HG03439 (cell line): ENCODE measurements around the gene TOB1.

Source experiments
- ATAC-seq: cut with Tn5 transposase; IDR thresholded peaks from one replicate; pipeline ENCODE4 v1.9.1; 2021; ENCODE audit warnings: mild to moderate bottlenecking, moderate library complexity; ENCODE audit not compliant: unreplicated experiment

Gene TOB1

GRCh38 chr17:50848039-50848438 lies 18.1 kb downstream of the TOB1 start:
- ATAC-seq, result no peak

DNA sequence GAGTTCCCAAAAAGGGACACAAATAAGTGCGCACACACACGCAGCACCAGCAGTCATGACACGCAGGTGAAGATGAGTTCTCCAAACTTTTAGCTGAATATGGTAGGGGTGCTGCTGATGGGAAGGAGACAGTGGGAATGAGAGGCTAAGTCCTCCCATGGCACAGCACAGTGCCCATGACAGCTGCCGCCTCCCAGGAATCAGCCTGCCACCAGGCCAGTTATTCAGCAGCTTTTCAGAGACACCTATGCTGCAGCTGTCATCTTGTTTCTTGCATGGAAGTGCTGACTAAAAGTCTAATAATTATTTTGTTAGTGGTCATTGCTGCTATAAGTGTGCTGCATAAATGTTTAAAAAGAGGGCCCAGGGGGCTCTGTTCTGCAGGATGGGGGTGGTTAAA lies 18.6 kb downstream of the TOB1 start:
- ATAC-seq, result no peak

DNA sequence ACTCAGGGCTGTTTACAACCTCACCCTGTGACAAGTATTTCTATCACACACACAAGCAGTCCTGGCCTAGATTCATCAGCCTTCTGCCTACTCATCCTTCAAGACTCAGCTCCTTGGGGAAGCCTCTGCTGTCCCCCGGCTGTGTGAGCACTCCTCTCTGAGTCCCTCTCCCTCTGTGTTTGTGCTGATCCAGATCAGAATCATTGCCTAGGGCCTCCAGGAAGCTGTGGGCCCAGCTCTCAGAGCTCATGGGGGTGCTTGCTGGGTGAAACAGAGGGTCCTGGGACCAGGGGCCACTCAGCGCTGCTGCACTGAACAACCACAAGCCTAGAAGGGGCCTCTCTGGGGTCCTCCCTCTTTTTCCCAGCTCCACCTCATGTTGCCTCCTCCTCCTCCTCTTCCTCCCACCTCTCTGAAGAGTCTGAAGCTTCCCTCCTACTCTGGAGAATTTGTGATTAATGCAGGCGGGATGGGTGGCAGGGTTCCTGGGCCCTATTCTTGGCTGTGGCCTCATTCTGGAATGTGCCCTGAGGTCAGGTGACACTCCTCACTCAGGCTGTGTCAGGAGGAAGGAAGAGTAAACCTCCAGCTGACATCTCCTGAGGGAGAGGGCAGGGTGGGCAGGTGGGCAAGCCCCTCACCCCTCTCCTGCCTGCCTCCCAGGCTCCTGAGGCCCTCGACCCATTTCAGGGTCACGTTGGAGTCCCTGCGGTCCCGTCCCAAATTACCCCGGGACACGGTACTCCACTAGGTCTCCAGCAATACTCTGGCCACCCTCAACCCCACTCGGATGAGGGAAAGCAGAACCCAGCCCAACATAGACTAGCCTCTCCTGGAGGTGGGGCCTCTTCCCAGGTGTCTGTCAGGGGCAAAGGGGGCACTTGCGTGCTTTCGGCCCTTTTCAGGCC lies 20.7 kb downstream of the TOB1 start:
- ATAC-seq, result no peak

DNA sequence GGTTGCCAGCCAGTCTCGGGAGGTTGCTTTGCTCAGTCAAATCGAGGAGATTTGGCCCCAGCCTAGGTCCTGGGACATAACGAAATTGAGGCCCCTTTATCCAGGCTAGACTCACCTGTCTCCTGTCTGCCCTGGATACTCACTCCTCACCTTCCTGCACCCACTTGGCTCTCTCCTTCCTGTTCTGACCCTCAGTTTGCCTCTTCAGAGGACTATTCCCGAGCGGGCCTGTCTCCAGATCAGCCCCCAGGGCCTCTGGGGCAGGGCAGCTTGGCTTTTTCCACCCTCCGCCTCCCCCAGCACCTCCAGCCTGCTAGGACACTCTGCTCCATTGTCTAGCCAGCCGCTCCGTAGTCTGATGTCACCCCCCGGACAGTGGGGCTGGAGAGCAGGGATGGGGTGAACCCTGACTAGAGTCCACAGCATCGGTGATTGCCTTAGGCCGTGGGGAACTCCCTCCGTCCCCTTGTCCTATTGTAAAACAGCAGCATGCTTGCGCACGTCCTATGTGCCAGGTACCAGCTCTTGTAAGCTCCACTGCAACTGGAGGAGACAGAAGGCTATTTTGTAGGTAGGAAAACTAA lies 21.9 kb downstream of the TOB1 start:
- ATAC-seq, result no peak

- ATAC-seq, result no peak
Observed at GRCh38 chr17:50843150-50843905, 22.8 kb downstream of the TOB1 start.

- ATAC-seq, result no peak
Observed at GRCh38 chr17:50842506-50843149, 23.5 kb downstream of the TOB1 start.

DNA sequence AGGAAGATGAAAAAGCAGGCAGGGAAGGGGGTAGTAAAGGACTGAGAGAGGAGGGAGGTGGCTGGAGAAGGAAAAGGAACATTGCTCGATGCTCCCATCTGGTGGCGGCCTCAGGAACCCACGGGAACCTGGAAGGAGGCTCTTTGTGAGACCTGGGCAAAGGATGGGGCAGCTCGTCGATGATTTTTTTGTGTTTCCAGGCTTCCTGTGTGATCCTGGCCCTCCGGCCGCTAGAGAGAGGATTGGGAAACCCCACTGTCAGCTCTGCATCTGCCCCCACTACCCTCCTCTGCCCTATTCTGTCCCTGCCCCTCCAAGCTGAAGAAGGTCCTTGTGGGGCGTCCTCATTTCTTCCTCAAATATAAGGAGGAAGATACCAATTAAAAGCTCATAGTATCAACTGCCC lies 24.2 kb downstream of the TOB1 start:
- ATAC-seq, result no peak

- ATAC-seq, result no peak
Observed at GRCh38 chr17:50841277-50841948, 24.7 kb downstream of the TOB1 start.

DNA sequence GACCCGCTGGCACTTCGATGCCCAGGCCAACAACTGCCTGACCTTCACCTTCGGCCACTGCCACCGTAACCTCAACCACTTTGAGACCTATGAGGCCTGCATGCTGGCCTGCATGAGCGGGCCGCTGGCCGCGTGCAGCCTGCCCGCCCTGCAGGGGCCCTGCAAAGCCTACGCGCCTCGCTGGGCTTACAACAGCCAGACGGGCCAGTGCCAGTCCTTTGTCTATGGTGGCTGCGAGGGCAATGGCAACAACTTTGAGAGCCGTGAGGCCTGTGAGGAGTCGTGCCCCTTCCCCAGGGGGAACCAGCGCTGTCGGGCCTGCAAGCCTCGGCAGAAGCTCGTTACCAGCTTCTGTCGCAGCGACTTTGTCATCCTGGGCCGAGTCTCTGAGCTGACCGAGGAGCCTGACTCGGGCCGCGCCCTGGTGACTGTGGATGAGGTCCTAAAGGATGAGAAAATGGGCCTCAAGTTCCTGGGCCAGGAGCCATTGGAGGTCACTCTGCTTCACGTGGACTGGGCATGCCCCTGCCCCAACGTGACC lies 25.8 kb downstream of the TOB1 start:
- no peak for ATAC-seq

DNA sequence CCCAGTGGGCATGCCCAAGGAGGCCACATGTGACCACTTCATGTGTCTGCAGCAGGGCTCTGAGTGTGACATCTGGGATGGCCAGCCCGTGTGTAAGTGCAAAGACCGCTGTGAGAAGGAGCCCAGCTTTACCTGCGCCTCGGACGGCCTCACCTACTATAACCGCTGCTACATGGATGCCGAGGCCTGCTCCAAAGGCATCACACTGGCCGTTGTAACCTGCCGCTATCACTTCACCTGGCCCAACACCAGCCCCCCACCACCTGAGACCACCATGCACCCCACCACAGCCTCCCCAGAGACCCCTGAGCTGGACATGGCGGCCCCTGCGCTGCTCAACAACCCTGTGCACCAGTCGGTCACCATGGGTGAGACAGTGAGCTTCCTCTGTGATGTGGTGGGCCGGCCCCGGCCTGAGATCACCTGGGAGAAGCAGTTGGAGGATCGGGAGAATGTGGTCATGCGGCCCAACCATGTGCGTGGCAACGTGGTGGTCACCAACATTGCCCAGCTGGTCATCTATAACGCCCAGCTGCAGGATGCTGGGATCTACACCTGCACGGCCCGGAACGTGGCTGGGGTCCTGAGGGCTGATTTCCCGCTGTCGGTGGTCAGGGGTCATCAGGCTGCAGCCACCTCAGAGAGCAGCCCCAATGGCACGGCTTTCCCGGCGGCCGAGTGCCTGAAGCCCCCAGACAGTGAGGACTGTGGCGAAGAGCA lies 26.4 kb downstream of the TOB1 start:
- no peak for ATAC-seq

GRCh38 chr17:50837980-50838954 lies 27.9 kb downstream of the TOB1 start:
- no peak for ATAC-seq

- no peak for ATAC-seq
Observed at GRCh38 chr17:50837286-50837979, 28.7 kb downstream of the TOB1 start.

DNA sequence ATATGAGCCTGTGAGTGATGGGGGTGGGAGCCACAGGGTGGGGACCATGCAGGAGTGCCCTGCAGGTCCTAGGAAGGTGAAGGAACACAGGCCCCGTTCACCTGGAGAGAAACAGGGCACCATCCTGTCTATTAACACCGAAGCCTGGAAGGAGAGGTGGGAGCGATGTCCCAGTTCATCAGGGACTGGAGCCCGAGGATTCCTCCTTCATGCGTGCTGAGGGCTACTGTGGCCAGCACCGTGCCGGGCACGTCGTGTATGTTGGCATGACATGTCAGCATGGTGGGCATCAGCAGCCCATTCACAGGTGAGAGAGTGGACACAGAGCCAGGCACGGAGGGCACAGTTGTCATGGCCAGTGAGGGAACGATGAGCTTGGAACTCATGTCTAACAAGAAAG lies 29.3 kb downstream of the TOB1 start:
- ATAC-seq, result no peak

GRCh38 chr17:50835301-50836234 lies 30.6 kb downstream of the TOB1 start, which contains the start of gene WFIKKN2:
Gene WFIKKN2 (plus strand): TSS chr17:50835586. CDS start chr17:50835938, 352 bp downstream.
- no peak for ATAC-seq

DNA sequence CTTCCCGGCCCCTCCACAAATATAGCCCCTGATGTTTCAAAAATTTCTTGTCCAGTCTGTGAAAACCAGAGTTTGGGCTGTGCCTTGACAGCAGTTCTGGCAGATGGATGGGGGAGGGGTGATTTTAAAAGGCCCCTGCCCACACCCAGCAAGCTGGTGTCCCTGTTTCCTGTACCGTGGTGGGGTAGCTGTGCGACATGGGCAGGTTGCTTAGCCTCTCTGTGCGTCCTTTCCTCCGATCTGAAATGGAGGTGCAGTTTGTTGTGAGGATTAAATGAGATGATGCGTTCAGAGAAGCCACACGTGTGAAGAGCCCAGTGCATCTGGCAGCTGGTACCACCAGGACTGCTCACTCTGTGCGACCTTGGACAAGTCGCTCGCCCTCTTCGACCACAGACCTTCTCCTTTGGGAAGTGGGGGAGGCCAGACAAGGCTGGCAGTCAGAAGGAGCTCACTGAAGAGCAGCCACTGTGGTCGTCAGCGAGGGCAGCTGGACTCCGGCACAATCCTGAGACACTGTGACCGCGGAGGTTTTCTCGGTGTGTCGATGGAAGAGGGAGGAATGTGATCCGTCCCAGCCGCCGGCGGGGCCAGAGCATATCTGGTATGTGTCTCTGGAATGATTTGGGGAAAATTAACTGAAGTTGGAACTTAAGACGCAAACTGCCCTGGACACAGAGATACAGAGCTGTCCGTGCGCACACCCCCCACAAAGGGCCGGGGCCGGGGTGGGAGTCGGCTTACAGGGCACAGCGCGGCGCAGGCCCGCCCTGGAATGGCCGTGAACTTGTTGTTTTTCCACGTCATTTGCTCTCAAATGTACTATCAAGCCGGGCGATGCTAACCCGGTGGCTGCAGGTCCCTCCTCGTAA lies 31.5 kb downstream of the TOB1 start:
- no peak for ATAC-seq
